OCI-LY1 (cell line): ENCODE measurements around the gene PCNP.

ENCODE experiments used
- H2AFZ ChIP-seq: fragments of 200-600 bp; sonication (generic), shearing (Covaris generic); 2 replicates; pipeline ENCODE4 v1.6.0; 2014; ENCODE audit warnings: antibody characterized with exemption, mild to moderate bottlenecking, low read length
- H3F3A ChIP-seq: fragments of 200-600 bp; sonication (generic), shearing (Covaris generic); 2 replicates; pipeline ENCODE4 v1.6.0; 2014; ENCODE audit warnings: mild to moderate bottlenecking, antibody characterized with exemption, low read length, moderate library complexity; ENCODE audit not compliant: insufficient read depth
- H3K27ac ChIP-seq: fragments of 200-600 bp; sonication (generic); 2 replicates; pipeline ENCODE4 v1.5.1; 2014; ENCODE audit warnings: low read length, mixed run types, mild to moderate bottlenecking, low read depth; ENCODE audit not compliant: poor library complexity, severe bottlenecking
- H3K27me3 ChIP-seq: fragments of 200-600 bp; sonication (generic); 2 replicates; pipeline ENCODE4 v1.6.0; 2014; ENCODE audit warnings: antibody characterized with exemption, mild to moderate bottlenecking, low read length, moderate library complexity; ENCODE audit not compliant: insufficient read depth
- H3K36me3 ChIP-seq: fragments of 200-600 bp; sonication (generic); 2 replicates; pipeline ENCODE4 v1.6.1; 2014; ENCODE audit warnings: mild to moderate bottlenecking, antibody characterized with exemption, low read length, moderate library complexity, mixed read lengths; ENCODE audit not compliant: insufficient read depth
- H3K4me1 ChIP-seq: fragments of 200-600 bp; sonication (generic); 2 replicates; pipeline ENCODE4 v1.5.1; 2014; ENCODE audit warnings: mild to moderate bottlenecking, low read length, moderate library complexity; ENCODE audit not compliant: insufficient read depth, severe bottlenecking
- H3K4me2 ChIP-seq: fragments of 200-600 bp; sonication (generic), shearing (Covaris generic); 2 replicates; pipeline ENCODE4 v1.6.1; 2014; ENCODE audit warnings: low read length
- H3K4me3 ChIP-seq: fragments of 200-600 bp; sonication (generic); 2 replicates; pipeline ENCODE4 v1.5.1; 2014; ENCODE audit warnings: low read length, low read depth, mild to moderate bottlenecking, mixed read lengths; ENCODE audit not compliant: poor library complexity, severe bottlenecking
- H3K79me2 ChIP-seq: fragments of 200-600 bp; shearing (Covaris generic); 2 replicates; pipeline ENCODE4 v1.6.1; 2016; ENCODE audit warnings: mixed run types, low read length, mixed read lengths; ENCODE audit not compliant: insufficient read depth
- H3K9ac ChIP-seq: fragments of 200-600 bp; sonication (generic), shearing (Covaris generic); 2 replicates; pipeline ENCODE4 v1.6.1; 2014; ENCODE audit warnings: mild to moderate bottlenecking, low read length, mixed read lengths
- H3K9me2 ChIP-seq: fragments of 200-600 bp; sonication (generic), shearing (Covaris generic); 2 replicates; pipeline ENCODE4 v1.6.1; 2014; ENCODE audit warnings: low read depth, mild to moderate bottlenecking, low read length, mixed read lengths
- H3K9me3 ChIP-seq: fragments of 200-600 bp; shearing (Covaris generic); 2 replicates; pipeline ENCODE4 v1.6.1; 2014; ENCODE audit warnings: low read length, mixed read lengths
- H4K20me1 ChIP-seq: fragments of 200-600 bp; sonication (generic), shearing (Covaris generic); 2 replicates; pipeline ENCODE4 v1.6.0; 2016; ENCODE audit warnings: mild to moderate bottlenecking, low read length; ENCODE audit not compliant: insufficient read depth
- EZH2 ChIP-seq: fragments of 200-600 bp; sonication (generic), shearing (Covaris generic); IDR thresholded peaks from 2 replicates; pipeline ENCODE4 v1.8.0; 2017; ENCODE audit warnings: borderline replicate concordance, mixed run types, mild to moderate bottlenecking, antibody characterized with exemption, low read length, moderate library complexity, mixed read lengths
- TF ChIP-seq, protein P1 (sequence below): fragments of 200-600 bp; sonication (generic), shearing (Covaris generic); IDR thresholded peaks from 2 replicates; pipeline ENCODE4 v1.5.1; 2017; ENCODE audit warnings: mild to moderate bottlenecking, antibody characterized with exemption, low read length, moderate library complexity, mixed read lengths

PCNP gene

DNA sequence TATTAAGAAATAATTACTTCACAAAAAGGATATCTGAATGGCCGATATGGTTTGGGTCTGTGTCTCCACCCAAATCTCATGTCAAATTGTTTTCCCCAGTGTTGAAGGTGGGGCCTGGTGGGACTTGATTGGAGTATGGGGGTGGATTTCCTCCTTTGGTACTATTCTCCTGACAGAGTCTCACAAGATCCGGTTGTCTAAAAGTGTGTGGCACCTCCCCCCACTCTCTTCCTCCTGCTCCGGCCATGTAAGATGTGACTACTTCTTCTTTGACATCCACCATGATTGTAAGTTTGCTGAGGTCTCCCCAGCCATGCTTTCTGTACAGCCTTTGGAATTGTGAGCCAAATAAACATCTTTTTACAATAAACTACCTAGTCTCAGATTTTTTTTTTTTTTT is 68.5 kb downstream of the PCNP start:
- H4K20me1 ChIP-seq, result no peaks in the 10 kb centered on the region
- TF ChIP-seq EZH2, result no peak
- TF ChIP-seq, protein P1, sequence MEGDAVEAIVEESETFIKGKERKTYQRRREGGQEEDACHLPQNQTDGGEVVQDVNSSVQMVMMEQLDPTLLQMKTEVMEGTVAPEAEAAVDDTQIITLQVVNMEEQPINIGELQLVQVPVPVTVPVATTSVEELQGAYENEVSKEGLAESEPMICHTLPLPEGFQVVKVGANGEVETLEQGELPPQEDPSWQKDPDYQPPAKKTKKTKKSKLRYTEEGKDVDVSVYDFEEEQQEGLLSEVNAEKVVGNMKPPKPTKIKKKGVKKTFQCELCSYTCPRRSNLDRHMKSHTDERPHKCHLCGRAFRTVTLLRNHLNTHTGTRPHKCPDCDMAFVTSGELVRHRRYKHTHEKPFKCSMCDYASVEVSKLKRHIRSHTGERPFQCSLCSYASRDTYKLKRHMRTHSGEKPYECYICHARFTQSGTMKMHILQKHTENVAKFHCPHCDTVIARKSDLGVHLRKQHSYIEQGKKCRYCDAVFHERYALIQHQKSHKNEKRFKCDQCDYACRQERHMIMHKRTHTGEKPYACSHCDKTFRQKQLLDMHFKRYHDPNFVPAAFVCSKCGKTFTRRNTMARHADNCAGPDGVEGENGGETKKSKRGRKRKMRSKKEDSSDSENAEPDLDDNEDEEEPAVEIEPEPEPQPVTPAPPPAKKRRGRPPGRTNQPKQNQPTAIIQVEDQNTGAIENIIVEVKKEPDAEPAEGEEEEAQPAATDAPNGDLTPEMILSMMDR, result no peak
- no peaks in the 10 kb centered on the region for H3K9me2 ChIP-seq
- H3K4me2 ChIP-seq, result no peak overlapping the region
- no peaks in the 10 kb centered on the region for H3F3A ChIP-seq
- H3K9me3 ChIP-seq, result no peaks in the 10 kb centered on the region
- H3K27ac ChIP-seq, result no peak overlapping the region
- no peaks in the 10 kb centered on the region for H3K27me3 ChIP-seq
- no peaks in the 10 kb centered on the region for H3K36me3 ChIP-seq
- no peak overlapping the region for H3K4me3 ChIP-seq
- H3K9ac ChIP-seq, result no peak overlapping the region
- H3K79me2 ChIP-seq, result no peaks in the 10 kb centered on the region
- no peak overlapping the region for H2AFZ ChIP-seq
- no peaks in the 10 kb centered on the region for H3K4me1 ChIP-seq

DNA sequence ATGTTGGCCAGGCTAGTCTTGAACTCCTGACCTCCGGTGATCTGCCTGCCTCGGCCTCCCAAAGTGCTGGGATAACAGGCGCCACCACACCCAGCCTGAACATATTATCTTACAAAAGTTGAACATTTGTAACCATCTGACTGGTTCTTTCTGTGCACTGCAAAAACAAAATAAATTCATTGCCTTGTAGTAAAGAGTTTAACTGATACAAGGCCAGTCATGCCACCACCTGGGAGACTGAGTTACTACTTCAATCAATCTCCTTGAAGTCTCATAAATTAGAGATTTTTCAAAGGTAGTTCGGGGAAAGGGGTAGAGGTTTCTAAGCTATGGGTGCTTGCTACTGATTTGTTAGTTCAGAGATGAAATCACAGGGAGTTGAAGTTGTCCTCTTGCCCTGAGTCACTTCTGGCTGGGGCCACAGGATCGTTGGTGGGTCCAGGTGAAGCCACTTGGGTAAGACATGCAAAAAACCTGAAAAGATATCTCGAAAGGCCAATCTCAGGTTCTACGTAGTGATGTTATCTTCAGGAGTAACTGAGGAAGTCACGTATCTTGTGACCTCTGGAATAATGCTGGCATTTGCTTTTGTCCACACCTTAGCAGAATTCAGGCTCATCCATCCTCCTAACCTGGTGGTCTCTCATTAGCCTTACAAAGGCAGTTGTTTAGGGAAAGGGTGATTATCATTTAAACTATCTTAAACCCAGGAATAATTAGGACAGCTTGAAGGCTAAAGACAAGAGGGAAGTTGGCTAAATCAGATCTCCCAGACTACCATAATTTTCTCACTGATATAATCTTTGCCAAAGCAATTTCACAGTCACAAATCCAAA is 69.2 kb downstream of the PCNP start:
- H3K9ac ChIP-seq, result no peak overlapping the region
- H3K27ac ChIP-seq, result no peak overlapping the region
- no peak overlapping the region for H3K4me2 ChIP-seq

More for the DNA sequence above, 69.2 kb downstream of the PCNP start:
- Histone ChIP-seq H3K9me2 (no peaks in the 10 kb centered on the region), H3K36me3 (peaks cover 5% of the 10 kb centered on the region), H3F3A (no peaks in the 10 kb centered on the region), H3K4me1 (no peaks in the 10 kb centered on the region), H3K27me3 (no peaks in the 10 kb centered on the region), H4K20me1 (no peaks in the 10 kb centered on the region), H3K9me3 (no peaks in the 10 kb centered on the region), H3K79me2 (no peaks in the 10 kb centered on the region), H2AFZ (no peak overlapping the region), H3K4me3 (no peak overlapping the region)
- TF ChIP-seq, protein P1, result no peak
- TF ChIP-seq EZH2, result no peak
